Activated CD4-positive, CD25-positive, alpha-beta regulatory T cell treated with anti-CD3 and anti-CD28 coated beads, Interleukin-2, amount 50 U/mL, for 72 hours (primary cell): ENCODE data around the gene PACS1.

Experiments used
- DNase-seq: peaks from one replicate; pipeline ENCODE4 v3.0.0; 2021

PACS1 gene

DNA sequence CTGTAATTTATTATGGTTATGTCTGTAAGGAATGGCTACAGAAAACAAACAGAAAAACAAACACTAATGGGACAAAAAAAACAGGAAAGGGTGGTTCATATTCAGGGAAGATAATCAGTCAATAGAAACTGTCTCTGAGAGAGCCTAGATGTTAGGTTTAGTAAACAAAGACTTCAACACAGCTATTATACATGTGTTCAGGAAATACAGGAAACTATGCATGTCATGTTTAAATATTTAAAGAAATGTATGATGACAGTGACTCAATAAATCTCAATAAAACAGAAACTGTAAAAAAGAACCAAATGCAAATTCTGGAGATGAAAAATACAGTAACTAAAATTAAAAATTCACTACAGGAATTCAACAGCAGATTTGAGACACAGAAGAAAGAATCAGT lies 76.0 kb downstream of the PACS1 start:
- no peak for DNase-seq

DNA sequence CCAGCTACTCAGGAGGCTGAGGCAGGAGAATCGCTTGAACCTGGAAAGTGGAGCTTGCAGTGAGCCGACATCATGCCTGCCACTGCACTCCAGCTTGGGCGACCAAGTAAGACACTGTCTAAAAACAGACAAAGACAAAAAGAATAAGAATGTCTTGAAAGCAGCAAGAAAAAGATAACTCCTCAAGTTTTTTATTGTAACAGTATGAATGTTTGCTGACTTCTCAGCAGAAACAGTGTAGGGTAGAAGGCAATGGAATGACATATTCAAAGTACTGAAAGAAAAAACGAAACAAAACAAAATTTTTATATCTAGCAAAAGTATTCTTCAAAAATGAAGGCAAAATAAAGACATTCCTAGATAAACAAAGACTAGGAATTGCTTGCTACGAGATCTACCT lies 76.9 kb downstream of the PACS1 start:
- no peak for DNase-seq

DNA sequence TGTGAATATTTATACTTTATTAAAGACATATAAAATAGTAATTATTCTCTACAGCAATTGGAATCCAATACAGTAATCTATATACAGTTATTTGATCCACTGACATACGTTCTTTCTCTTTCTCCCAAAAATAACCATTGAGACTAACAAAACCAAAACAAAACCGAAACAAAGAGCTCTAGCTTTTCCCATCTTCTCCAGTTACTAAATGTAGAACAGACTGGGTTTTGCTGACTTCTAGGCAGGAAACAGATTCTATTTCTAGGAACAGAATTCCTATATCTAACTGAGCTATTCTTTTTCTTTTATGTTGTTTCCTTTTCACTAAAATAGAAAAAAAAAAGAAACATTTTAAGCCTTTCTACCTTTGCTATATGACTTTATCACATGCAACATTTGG lies 80.1 kb downstream of the PACS1 start:
- DNase-seq, result no peak

DNA sequence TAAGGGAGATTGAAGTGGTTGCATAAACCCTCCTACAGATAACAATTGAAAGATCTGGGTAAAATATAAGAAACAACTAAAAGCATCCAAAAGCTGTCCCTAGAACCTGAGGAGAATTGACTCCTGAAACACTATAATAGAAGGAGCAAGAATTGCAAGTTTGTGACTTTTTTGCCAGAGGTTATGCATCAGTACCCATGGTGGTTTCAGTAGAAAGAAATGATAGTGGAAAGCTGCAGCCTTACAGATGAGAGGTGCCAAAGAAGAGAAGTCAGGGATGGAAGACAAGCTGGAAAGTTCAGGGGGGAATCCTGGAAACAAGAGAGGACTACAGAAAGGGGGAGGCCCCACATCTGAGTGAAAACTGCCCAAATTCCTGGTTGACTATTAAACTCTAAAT lies 80.7 kb downstream of the PACS1 start:
- no peak for DNase-seq

DNA sequence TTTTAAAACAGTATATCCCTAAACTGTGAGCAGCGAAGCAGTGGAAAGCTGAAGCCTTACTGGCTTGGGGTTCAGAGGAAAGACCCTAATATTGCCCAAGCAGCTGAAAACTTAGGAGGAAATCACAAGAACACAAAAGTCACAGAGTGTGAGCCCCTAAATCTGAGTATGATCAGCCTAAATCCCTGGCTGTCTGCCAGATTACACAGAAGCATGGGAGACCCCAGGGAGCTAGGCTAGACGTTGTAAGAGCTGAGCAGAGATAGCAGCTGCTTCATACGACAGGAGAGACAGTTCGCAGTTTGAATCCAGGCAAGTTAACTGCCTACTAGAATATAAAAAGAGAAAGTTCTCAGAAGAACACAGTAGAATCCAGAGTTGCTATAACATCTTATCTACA lies 81.2 kb downstream of the PACS1 start:
- DNase-seq, result no peak

DNA sequence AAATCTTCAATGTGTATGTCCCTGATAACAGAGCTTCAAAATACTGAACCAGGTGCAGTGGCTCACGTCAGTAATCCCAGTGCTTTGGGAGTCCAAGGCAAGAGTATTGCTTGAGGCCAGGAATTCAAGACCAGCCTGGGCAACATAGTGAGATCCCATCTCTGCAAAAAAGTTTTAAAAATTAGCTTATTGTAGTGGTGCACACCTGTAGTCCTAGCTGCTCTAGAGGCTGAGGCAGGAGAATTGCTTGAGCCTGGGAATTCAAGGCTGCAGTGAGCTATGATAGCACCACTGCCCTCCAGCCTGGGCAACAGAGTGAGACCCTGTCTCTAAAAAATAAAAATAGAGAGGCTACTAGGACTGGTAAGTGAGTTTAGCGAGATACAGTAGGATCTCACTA lies 84.0 kb downstream of the PACS1 start:
- DNase-seq, result no peak

DNA sequence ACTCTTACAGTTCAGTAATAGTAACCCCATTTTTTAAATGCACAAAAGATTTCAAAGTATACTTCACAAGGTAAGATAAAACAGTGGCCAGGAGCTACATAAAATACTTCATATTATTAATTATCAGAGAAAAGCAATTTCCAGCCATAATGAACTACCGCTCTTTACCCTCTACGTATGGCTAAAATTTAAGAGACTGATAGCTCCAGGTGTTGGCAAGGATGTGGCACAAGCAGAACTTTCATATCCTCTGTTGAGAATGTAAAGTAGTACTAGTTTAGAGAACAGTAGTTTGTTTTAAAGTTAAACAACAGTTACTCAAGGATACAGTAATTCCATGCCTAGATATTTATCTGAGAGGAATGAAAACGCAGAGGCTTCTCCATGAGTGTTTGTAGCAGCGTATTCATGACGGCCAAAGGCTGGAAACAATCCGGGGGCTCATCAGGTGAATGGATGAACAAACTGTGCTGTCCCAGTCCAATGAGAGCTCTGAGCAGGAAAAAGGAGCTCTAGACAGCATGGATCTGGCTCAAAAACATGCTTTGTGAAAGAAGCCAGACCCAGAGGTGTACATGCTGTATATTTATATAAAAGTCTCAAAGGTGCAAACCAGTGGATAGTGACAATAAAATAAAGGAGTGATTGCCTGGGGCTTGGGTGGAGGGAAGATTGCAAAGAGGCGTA lies 85.5 kb downstream of the PACS1 start:
- DNase-seq, result no peak

DNA sequence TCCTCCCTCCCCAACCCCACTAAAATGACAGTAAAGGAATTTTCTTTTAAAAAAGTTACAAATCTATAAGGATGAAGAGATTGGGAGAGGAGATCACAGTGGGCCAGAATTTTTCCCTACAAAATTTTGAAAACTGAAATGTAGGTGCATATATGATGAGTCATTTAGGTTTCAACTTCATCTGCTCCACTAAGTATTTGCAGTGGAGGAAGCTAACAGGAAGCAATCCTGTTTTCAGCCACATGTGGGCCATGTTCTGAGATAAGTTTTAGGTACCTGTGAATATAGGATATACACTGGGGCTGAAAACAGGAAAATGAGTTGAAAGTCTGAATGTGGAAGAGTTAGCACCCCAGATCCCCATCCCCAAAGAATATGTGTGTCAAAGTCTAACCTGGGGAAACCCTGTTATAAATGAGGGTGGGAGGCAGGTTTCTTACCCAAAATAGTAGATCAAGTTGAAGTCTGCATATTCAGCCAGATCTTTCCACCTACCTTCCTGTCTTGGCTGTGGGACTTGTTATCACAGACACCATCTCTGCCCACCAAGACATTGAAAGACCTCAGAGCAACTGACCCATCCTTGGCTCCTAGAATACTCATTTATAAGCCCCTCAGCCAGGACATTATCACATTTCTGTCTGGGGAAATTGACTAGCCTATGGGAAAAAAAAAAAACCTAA lies 87.3 kb downstream of the PACS1 start:
- DNase-seq, result no peak

DNA sequence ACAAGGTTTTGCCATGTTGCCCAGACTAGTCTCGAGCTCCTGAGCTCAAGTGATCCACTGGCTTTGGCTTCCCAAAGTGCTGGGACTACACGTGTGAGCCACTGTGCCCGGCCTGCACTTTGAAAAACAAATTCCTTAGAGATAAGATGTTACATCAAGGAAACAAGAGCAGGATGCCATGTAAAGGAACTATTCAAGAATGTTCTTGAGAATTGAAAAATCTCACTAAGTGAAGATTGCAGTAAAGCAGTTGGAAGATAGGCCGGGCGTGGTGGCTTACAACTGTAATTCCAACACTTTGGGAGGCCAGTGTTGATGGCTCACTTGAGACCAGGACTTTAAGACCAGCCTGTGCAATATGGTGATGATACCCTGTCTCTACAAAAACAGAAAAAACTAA lies 88.1 kb downstream of the PACS1 start:
- no peak for DNase-seq

DNA sequence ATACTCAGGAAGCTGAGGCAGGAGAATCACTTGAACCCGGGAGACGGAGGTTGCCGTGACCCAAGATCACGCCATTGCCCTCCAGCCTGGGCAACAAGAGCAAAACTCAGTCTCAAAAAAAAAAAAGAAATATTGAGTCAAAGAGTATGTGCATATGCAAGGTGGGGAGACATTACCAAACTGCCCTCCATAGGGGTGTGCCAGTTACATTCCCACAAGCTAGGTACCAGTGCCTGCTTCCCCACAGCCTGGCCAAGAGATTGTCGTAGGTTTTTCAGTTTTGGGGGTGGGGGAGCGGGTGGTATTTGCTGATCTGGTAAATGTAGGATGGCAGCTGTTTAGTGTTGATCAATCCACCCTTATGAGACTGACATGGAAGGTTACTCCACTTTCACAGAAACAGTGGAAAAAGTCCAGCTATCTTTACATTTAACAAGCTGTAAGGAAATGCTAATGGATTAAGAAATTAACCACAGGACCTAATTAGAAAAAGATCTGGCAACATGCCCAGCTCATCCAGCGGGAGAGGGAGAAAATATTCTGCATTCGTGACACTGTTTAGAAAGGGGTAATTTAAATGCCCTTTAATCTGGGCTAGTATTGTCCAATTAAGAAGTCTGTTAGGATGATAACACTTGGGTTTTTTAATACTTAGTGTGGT lies 89.4 kb downstream of the PACS1 start:
- DNase-seq, result no peak

DNA sequence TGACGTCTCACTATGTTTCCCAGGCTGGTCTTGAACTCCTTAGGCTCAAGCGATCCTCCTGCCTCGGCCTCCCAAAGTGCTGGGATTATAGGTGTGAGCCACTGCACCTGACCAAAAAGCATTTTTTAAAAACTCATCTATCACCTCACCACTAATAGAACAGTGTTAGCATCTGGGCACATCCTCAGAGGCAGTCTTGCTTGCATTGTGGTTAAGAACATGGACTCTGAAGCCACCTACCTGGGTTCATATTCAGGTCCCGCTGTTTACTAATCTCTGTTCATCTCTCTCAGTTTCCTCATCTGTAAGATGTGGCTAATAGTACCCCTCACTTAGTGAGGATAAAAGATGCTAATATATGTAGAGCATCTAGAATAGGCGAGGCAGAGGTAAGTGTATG lies 90.6 kb downstream of the PACS1 start:
- DNase-seq, result no peak

DNA sequence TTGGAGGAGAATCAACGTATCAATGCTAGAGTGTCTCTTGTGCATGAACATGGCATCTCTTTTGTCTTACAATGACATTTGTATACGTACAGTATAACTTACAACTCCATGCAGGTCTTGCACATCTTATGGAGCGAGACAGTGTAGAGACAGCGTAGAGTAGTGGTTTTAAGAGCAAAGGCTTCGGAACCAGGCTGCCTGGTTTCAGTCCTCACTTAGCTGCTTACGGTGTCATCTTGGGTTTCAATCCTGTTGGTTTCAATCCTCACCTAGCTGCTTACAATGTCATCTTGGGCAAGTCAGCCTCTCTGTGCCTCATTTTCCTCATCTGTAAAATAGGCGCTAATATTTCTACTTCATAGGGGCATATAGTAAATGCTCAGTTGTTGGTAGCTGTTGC lies 98.2 kb downstream of the PACS1 start:
- no peak for DNase-seq

DNA sequence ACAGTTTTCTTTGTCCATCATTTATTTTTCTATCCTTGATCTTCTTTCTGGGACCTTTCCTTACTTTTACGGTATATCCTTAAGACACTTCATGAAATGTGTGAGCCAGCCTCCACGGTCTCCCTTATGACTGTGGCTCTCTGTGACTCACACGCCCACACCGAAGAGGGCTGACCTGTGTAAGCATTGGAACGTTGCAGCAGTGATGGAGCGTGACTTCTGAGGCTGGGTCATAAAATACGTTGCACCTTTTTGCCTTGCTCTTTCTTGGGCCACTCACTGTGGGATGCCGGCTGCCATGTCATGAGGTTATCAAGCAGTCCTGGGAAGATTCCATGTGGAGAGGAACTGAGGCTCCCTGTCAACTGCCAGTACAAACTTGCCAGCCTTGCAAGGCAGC lies 102.1 kb downstream of the PACS1 start:
- DNase-seq, result no peak

DNA sequence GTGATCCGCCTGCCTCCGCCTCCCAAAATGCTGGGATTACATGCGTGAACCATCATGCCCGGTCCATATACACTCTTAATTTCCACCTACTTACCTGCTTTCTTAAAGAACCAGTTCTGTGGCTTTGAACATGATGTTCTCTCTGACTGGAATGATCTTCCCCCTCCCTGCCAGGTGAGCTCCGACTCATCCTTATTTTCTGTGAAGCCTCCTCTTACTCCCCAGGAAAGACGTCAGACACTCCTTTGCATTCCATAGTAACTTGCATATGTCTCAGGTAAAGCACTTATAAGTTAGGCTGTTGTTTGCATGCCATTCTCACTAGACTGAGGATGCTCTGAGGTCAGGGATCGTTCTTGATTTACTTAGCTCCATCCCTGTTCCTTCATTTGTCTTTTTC lies 106.6 kb downstream of the PACS1 start:
- no peak for DNase-seq

DNA sequence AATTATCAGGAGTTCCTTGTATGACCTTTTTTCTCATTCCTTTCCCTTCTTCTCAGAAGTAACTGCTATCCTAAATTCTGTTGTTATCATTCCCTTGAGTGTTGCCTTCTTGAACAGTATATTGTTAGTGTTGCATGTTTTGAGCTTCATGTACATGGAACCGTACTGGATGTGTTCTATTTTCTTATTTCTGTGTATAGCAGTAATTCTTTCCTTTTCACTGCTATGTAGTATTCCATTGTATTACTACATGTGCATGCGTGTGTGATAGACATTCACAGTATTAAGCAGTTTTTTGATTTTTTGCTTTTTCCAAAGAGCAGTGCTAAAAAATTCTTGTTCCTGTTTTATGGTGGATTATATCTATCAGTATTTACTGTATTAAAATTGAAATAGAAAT lies 108.1 kb downstream of the PACS1 start:
- DNase-seq, result no peak

DNA sequence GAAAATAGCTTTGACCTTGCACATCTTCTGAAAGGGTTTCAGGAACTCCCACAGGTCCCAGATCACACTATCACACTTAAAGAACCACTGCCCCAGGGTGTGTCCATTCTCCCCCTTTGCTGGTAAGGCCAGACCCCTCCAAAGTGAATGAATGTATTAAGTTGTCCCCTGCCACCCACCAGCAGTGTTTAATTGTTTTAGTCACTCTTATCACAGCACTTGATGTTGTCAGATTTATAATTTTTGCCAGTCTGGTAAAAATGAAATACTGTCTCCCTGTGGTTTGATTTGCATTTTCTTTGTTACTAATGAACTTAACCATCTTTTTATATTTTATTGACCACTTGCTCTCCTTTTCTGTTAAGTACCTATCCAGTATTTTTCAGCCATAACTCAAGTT lies 108.8 kb downstream of the PACS1 start:
- DNase-seq, result no peak

DNA sequence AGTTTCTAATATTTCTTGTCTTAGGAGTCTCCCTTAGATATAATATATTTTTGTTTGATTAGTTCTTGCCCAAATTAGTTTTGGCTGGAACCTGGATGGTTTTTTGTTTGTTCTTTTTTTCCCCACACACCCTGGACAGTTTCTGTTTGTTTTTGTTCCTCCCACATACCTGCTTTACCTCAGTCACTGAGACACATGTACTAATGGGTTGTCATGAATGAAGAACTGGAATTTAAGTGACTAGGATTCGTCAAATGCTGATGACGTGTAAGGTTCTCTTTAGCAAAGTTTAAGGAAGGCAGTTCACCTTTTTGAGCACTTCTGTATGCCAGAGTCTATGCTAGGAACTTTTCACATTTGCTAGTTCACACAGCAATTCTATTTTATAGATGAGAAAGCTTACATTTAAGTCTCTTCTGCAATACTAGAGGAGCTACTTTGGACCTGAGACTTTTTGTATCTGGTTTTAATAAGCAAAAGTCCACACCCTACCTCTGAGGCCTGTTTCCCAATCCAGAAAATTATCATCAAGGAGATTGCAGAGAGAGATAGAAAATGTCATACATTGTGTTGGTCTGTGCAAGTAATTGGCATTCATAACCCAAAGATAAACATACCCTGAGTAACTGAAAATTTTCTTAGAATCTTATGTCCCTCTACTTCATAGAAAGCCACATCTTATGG lies 111.7 kb downstream of the PACS1 start:
- DNase-seq, result no peak

DNA sequence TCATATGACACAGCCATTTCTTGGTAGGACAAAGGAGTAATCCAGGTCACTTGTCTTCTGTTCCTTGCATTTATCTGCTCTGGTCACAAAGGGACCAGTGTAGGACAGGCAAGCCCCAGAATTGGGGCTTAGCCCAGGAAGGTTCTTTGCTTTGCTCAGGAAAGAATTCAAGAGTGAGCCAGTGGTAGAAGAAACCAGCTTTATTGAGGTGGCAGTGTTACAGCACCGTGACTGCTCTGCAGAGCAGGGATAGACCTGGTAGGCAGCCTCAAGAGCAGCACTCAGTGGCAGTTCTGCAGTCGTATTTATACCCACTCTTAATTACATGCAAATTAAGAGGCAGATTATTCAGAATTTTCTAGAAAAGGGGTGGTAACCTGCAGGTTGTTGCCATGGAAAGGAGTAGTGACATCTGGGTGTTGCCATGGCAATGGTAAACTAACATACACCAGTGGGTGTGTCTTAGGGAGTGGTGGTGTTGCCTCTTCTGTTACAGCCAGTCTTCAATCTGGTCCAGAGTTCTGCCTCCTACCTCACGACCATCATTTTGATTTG lies 113.5 kb downstream of the PACS1 start:
- DNase-seq, result no peak

DNA sequence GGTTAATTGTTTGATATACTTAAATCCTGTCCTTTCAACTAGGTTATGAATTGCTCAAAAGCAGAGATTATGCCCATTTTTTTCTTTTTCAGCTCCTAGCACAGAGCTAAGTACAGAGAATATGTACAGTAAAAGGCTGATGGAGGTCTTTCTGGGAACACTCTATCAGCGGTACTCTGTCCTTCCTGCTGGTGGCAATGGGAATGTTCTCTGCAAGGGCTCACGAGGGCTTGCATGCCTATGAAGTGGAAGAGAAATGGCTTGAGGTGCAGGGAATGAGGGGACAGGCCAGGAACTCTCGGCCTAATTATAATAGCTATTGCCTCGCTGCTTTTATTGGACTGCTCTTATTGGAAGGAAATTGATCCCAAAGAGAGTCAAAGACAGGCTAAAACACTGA lies 114.7 kb downstream of the PACS1 start:
- DNase-seq, result no peak

DNA sequence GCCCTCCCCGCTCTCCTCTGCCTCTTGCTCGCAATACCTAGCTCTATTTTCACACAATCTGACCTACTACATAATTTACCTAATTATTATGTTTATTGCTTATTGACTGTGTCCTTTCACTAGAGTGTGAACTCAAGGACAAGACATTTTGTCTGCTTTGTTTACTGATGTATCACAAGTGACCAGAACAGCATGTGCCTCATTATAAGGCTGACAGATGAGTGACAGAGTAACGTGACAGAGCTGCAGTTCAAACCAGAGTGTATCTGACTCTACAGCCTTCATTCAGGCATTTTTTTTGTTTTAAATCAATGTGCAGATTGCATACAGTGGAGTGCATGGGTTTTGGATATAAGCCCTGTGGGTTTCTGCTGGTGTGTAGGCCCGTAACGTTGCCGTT lies 116.4 kb downstream of the PACS1 start:
- DNase-seq, result no peak

DNA sequence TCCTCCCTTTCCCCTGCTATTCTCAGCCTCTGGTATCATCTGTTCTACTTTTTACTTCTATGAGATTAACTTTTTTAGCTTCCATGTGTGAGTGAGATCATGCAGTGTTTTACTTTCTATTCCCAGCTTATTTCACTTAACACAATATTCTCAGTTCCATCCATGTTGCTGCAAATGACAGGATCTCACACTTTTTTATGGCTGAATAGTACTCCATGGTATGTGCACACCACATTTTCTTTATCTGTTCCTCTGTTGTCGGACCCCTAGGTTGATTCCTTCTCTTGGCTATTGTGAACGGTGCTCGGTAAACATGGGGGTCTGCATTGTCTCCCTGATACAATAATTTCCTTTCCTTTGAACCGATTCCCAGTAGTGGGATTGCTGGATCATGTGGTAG lies 117.4 kb downstream of the PACS1 start:
- no peak for DNase-seq

DNA sequence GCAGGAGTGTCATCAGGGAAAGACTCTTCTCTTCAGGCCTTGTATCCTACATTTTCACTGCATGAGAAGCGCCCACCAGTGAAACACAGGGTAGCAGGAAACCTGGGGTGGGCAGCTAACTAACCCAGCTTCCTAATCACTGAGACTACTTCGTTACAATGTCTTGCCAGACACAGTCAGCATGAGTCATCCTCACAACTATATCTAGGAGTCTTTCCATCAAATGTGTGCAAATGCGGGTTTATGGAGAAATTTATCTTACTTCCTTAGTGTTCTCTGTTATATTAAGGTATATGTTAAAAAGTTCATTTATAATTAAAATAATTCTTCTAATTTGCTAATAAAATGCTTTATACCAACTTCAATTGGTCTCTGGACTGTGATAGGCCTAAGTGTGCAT lies 118.5 kb downstream of the PACS1 start:
- DNase-seq, result no peak

DNA sequence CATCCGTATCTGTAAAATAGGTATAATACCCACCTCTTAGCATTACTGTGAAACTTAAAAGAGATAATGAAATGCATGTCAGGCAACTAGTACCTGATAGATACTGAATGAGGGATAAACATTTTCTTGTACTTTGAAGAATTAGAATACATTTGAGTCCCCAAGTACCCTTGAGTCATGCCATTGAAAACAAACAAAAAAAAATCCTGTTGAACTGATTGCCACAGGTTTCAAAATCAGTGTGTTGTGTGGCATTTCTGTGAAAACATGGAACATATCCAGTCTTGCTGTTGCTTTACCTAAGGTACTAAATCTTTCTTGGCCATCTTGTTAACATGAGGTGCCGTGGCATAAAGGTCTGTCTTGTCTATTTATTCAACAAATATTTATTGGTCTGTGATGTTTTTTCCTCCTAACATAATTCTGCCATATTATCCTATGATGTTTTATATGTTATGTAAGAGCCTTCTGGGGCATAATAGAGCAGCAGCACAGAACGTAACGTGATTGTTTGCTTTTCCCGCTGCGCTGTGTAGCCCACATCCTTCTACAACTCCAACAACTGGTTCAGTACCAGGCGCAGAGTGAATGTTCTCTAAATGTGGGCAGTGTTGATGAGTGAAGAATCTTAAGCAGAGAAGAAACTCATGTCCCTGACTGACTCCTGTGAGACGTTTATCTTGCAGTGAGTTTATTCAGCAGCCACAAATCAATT lies 119.1 kb downstream of the PACS1 start:
- DNase-seq, result no peak
